Neural progenitor cell (in vitro differentiated cells): Measurements from ENCODE around the gene TRPM2. TPM values are rescaled to one million over a fixed set of nuclear protein-coding genes. Genes with fewer than 3 reads are reported as not detected.

ENCODE experiments used
- DNase-seq: peaks from one replicate; pipeline ENCODE4 v3.0.0-alpha.2; 2016; ENCODE audit warnings: low spot score
- H2AFZ ChIP-seq: fragments of 200-600 bp; sonication (generic); replicated peaks from 2 replicates; pipeline ENCODE4 v1.6.1; 2016; ENCODE audit warnings: antibody characterized with exemption
- H3F3A ChIP-seq: fragments of 200-600 bp; sonication (generic); 2 replicates; pipeline ENCODE4 v1.6.1; 2016; ENCODE audit warnings: antibody characterized with exemption, low read depth
- H3K27ac ChIP-seq: fragments of 200-600 bp; sonication (generic); 2 replicates; pipeline ENCODE4 v1.5.1; 2016; ENCODE audit warnings: mild to moderate bottlenecking
- H3K27me3 ChIP-seq: fragments of 200-600 bp; sonication (generic); 2 replicates; pipeline ENCODE4 v1.6.1; 2016; ENCODE audit warnings: mild to moderate bottlenecking, moderate library complexity
- H3K36me3 ChIP-seq: fragments of 200-600 bp; sonication (generic); 2 replicates; pipeline ENCODE4 v1.5.1; 2016
- H3K4me1 ChIP-seq: fragments of 200-600 bp; sonication (generic); 2 replicates; pipeline ENCODE4 v1.6.1; 2016; ENCODE audit warnings: mixed run types
- H3K4me2 ChIP-seq: fragments of 200-600 bp; sonication (generic); 2 replicates; pipeline ENCODE4 v1.6.1; 2016
- H3K4me3 ChIP-seq: fragments of 200-600 bp; sonication (generic); 2 replicates; pipeline ENCODE4 v1.5.1; 2016
- H3K79me2 ChIP-seq: fragments of 200-600 bp; sonication (generic); 2 replicates; pipeline ENCODE4 v1.6.1; 2016; ENCODE audit warnings: low read depth
- H3K9ac ChIP-seq: fragments of 200-600 bp; sonication (generic); 2 replicates; pipeline ENCODE4 v1.6.1; 2016
- H3K9me3 ChIP-seq: fragments of 200-600 bp; sonication (generic); 2 replicates; pipeline ENCODE4 v1.5.1; 2016; ENCODE audit warnings: low read depth
- H4K20me1 ChIP-seq: fragments of 200-600 bp; sonication (generic); 2 replicates; pipeline ENCODE4 v1.6.1; 2016; ENCODE audit warnings: low read depth
- H3K27ac Mint-ChIP-seq: 3 replicates; pipeline ENCODE4 v1.8.0; 2021; ENCODE audit warnings: mixed read lengths
- H3K27me3 Mint-ChIP-seq: 2 replicates; pipeline ENCODE4 v1.8.0; 2022; ENCODE audit warnings: low read depth, mild to moderate bottlenecking, inconsistent platforms, moderate library complexity, mixed read lengths; ENCODE audit not compliant: insufficient read depth
- H3K36me3 Mint-ChIP-seq: 3 replicates; pipeline ENCODE4 v1.8.0; 2021; ENCODE audit warnings: mixed read lengths
- H3K4me1 Mint-ChIP-seq: 3 replicates; pipeline ENCODE4 v1.8.0; 2021; ENCODE audit warnings: mixed read lengths
- H3K4me3 Mint-ChIP-seq: 3 replicates; pipeline ENCODE4 v1.8.0; 2021; ENCODE audit warnings: mild to moderate bottlenecking, moderate library complexity, mixed read lengths
- H3K9me3 Mint-ChIP-seq: 3 replicates; pipeline ENCODE4 v1.8.0; 2020; ENCODE audit warnings: mixed read lengths
- CTCF ChIP-seq: fragments of 200-600 bp; sonication (generic); IDR thresholded peaks from 2 replicates; pipeline ENCODE4 v1.5.1; 2017; ENCODE audit warnings: antibody characterized with exemption, mild to moderate bottlenecking
- EZH2 ChIP-seq: fragments of 200-600 bp; sonication (generic); IDR thresholded peaks from 2 replicates; pipeline ENCODE4 v1.6.1; 2017; ENCODE audit warnings: antibody characterized with exemption, mild to moderate bottlenecking, moderate library complexity
- EZH2phosphoT487 ChIP-seq: fragments of 200-600 bp; sonication (generic); IDR thresholded peaks from 2 replicates; pipeline ENCODE4 v1.6.1; 2017; ENCODE audit warnings: antibody characterized with exemption
- total RNA-seq: library from RNA; depleted of rRNA; stranded (reverse); fragments of >200 nt; gene quantifications from 2 replicates; pipeline ENCODE4 v1.2.3, GENCODE V29; 2015; ENCODE audit warnings: low replicate concordance

TRPM2 gene
- total RNA-seq, 1 donor from 2014 or later = not detected

- H3F3A ChIP-seq = no peaks in the 10 kb centered on the region
- no peak overlapping the region for H3K4me3 ChIP-seq
- no peaks in the 10 kb centered on the region for H3K36me3 Mint-ChIP-seq
- no peak for TF ChIP-seq CTCF
- TF ChIP-seq EZH2phosphoT487 = no peak
- no peak for TF ChIP-seq EZH2
- no peaks in the 10 kb centered on the region for H4K20me1 ChIP-seq
- peaks cover 3% of the 10 kb centered on the region for H3K27me3 Mint-ChIP-seq
- H3K9me3 Mint-ChIP-seq = no peaks in the 10 kb centered on the region
- H2AFZ ChIP-seq = no peak overlapping the region
- no peaks in the 10 kb centered on the region for H3K9me3 ChIP-seq
- no peak overlapping the region for H3K27ac ChIP-seq
- DNase-seq = no peak
- H3K27ac Mint-ChIP-seq = no peak overlapping the region
- H3K4me1 ChIP-seq = no peaks in the 10 kb centered on the region
- no peaks in the 10 kb centered on the region for H3K36me3 ChIP-seq
- H3K4me2 ChIP-seq = no peak overlapping the region
- no peak overlapping the region for H3K4me3 Mint-ChIP-seq
- H3K9ac ChIP-seq = no peak overlapping the region
- no peaks in the 10 kb centered on the region for H3K79me2 ChIP-seq
- H3K4me1 Mint-ChIP-seq = no peaks in the 10 kb centered on the region
- no peaks in the 10 kb centered on the region for H3K27me3 ChIP-seq
Measured at GRCh38 chr21:44348861-44349260, 4.6 kb upstream of the TRPM2 start.

GRCh38 chr21:44349416-44349846, 4.0 kb upstream of the TRPM2 start:
- no peaks in the 10 kb centered on the region for H3K9me3 Mint-ChIP-seq
- H3K4me1 Mint-ChIP-seq = no peaks in the 10 kb centered on the region
- Histone ChIP-seq H3K9me3 (no peaks in the 10 kb centered on the region), H3K27ac (no peak overlapping the region), H4K20me1 (no peaks in the 10 kb centered on the region), H3K27me3 (no peaks in the 10 kb centered on the region), H3K79me2 (no peaks in the 10 kb centered on the region), H3K4me1 (no peaks in the 10 kb centered on the region), H3K36me3 (no peaks in the 10 kb centered on the region), H3F3A (no peaks in the 10 kb centered on the region), H3K4me2 (no peak overlapping the region), H2AFZ (no peak overlapping the region), H3K9ac (no peak overlapping the region), H3K4me3 (no peak overlapping the region)
- H3K27ac Mint-ChIP-seq = no peak overlapping the region
- H3K36me3 Mint-ChIP-seq = no peaks in the 10 kb centered on the region
- TF ChIP-seq EZH2 = no peak
- TF ChIP-seq EZH2phosphoT487 = no peak
- no peak for TF ChIP-seq CTCF
- DNase-seq = no peak
- no peak overlapping the region for H3K4me3 Mint-ChIP-seq
- peaks cover 3% of the 10 kb centered on the region for H3K27me3 Mint-ChIP-seq

GRCh38 chr21:44349847-44350772, 3.3 kb upstream of the TRPM2 start:
- H4K20me1 ChIP-seq = no peaks in the 10 kb centered on the region
- H2AFZ ChIP-seq = no peak overlapping the region
- TF ChIP-seq EZH2phosphoT487 (no peak), EZH2 (no peak), CTCF (no peak)
- no peaks in the 10 kb centered on the region for H3K36me3 ChIP-seq
- no peak overlapping the region for H3K4me3 ChIP-seq
- Mint-ChIP-seq H3K27ac (no peak overlapping the region), H3K4me3 (no peak overlapping the region), H3K9me3 (no peaks in the 10 kb centered on the region), H3K36me3 (no peaks in the 10 kb centered on the region), H3K27me3 (peaks cover 3% of the 10 kb centered on the region), H3K4me1 (no peaks in the 10 kb centered on the region)
- H3K4me2 ChIP-seq = no peak overlapping the region
- no peak overlapping the region for H3K27ac ChIP-seq
- no peaks in the 10 kb centered on the region for H3K4me1 ChIP-seq
- no peaks in the 10 kb centered on the region for H3K9me3 ChIP-seq
- H3K79me2 ChIP-seq = no peaks in the 10 kb centered on the region
- DNase-seq = no peak
- H3K27me3 ChIP-seq = no peaks in the 10 kb centered on the region
- no peak overlapping the region for H3K9ac ChIP-seq
- no peaks in the 10 kb centered on the region for H3F3A ChIP-seq
